Hypothalamus (tissue), 51 donors: ENCODE measurements around the gene PEMT.
A peak's percentile ranks its signal among the peaks of the same experiment; 100 is the strongest.

Experiments used
- DNase-seq, 51 donors: peaks; one replicate each; lab custom pipeline; 2025; lab: John Stamatoyannopoulos, UW

Gene PEMT

GRCh38 chr17:17538417-17539391, 52.8 kb downstream of the PEMT start:
- no peak for DNase-seq

DNA sequence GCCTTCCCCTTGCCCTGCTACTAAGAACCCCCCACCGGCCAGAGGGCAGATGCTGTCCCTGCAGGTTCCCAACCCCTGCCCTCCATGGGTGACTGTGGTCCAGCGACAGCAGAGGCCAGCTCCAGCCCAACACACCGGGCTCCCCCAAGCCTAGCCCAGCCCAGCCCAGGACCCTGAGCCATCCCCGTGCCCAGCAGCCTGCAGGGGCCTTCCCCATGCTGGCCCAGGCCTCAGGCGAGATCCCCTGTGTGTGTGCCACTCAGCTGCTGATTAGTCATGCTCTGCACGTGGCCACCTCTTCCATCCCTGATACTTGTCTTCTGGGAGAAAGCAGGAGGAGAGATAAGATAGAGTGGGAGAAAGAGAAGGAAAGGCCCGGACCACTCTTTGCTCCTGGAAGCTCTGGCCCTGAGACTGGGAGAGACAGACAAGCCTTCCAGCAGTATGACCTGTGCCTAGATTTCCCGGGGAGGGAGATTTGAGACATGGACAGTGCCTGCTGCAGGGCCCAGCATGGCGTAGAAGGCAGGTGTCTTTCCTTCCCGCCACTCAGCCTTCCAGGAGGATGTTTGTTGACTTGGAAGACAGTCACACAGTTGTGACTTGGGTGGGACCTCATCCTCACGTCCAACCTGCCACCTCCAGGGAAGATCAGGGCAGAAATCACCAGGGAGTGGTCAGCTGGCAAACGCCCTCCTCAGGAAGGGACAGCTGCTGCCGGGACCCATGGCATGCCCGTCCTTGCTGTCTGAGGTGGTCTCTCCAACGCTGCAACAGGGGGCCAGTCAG, 54.0 kb downstream of the PEMT start:
- no peak for DNase-seq

- DNase-seq, result no peak
Measured at GRCh38 chr17:17536702-17537101, 54.8 kb downstream of the PEMT start.

DNA sequence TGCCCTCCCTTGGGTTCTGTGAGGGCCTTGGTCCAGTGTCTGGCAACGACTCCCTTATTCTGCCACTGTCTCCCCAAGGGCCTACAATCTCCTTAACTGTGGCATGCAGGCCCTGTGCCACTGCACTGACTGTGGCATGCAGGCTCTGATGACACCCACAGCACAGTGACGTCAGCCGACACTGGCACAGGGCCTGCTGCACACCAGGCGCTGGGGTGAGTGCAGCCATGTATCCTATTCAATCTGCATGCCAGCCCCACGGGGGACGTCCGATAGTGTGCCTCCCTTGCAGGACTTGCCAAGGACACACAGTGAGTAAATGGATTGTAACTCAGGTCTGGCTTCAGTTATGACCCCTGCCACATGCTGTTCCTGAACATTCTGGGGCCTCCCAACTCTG, 55.6 kb downstream of the PEMT start:
- DNase-seq, result peak in 23 of 51 donors; percentile 13 to 78 (median 33)

GRCh38 chr17:17533901-17534441, 57.5 kb downstream of the PEMT start:
- DNase-seq, result no peak

- DNase-seq, result no peak
Measured at GRCh38 chr17:17532991-17533390, 58.5 kb downstream of the PEMT start.

- DNase-seq, result no peak
Measured at GRCh38 chr17:17531156-17531555, 60.4 kb downstream of the PEMT start.

DNA sequence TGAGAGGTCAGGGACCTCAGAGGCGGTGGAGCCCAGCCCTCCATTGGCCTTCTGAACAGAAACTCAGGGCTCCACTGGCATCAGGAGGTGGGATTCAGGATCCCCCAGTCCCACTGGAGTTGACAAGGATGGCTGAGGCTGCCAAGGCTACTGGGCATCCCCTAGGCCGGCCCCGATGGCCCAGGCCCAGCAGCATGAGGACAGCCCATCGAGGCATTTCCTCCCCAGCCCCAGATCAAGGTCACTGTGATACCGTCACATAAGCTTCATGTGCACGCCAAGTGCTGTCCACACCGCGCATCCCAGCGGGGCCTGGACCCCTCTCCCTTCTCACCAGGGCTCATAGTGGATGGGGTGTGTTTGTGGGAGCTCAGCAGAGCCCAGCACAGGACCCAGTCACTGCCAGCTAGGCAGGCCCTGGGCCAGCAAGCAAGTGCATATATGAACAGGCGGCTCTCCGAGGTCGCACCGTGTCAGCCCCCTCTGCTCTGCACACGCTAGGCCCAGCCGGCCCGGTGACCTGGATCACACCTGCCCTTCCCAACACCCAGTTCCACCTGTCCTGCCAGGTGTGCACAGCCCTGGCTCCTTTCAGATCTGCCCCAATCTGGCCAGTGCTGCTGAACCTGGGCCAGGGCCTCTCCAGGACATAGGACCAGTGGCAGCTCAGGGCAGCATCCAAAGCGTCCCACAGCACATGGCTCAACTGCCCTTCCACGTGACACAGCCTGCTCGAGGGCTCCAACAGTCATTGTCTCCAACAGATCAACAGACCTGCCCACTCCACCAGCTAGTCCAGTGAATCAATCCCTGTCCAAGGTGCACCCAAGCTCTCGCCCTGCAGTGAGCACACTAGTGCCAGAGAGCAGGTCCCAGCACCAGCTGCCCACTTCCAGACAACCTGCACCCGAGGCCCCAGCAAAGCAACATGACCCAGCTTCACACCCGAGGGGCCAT, 62.5 kb downstream of the PEMT start:
- DNase-seq, result no peak

- no peak for DNase-seq
Measured at GRCh38 chr17:17527956-17528500, 63.5 kb downstream of the PEMT start.

DNA sequence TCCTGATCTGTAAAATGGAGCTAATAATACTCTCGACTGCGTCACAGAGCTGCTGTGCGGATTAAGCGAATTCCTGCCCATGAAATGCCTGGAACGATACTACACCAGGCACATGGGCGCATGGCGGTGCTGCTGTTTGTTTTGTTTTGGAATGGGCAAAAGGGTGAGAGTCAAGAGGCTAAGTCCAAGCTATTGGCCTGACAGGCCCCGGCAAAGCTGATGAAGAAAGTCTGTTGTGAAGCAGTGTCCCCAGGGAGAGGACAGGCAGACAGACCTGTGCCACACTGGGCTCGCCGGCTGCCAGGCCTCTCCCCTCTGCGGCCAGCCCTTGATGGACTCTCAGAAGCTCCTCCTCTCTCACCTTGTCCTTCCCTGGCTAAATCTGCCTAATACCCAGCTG, 64.0 kb downstream of the PEMT start:
- DNase-seq, result no peak

GRCh38 chr17:17526369-17526768, 65.1 kb downstream of the PEMT start:
- DNase-seq, result no peak

DNA sequence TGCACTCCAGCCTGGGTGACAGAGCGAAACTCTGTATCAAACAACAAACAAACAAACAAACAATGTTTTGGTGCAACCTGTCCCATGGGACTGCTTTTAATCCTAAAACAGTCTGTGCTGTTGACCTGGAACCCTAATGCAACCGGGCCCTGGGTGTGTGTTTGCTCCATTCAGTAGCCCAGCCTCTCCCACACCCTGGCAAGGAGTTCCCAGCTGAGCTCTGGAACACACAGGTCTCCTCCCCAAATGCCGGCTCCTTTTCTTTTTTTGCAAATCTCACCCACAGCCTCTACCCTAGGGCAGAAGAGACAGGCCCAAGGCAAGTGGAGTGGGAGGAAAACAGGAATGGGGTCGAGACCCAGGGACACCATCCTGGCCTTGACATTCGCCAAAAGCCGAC, 65.6 kb downstream of the PEMT start:
- DNase-seq, result no peak

GRCh38 chr17:17525311-17525710, 66.2 kb downstream of the PEMT start:
- no peak for DNase-seq

DNA sequence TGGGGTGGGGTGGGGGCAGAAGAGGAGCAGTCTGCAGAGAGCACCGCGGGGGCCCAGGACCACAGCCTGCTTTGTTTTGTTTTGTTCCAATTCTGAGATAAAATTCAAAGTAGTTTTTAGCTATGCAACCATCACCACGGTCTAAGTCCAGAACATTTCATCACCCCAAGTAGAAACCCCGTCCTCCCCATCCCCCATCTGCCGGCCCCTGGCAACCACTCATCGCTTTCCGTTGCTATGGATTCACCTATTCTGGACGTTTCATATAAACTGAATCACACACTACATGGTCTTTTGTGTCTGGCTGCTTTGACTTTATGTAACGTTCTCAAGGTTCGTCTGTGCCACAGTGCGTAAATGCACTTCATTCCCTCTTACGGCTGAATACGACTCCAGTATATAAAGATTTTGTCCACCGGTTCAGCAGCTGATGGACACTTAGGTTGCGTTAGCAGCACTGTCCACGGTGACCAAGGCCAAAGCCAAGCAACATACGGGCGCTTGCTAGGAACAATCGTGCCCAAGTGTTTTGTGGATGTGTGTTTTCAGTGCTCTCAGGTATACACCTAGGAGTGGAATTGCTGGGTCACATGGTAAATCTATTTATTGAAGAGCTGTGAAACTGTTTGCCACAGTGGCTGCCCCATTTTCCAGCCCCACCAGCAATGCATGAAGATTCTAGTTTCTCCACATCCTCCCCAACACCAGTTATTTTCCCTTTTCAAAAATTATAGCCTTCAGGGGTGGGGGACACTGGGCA, 67.6 kb downstream of the PEMT start:
- no peak for DNase-seq

- no peak for DNase-seq
Measured at GRCh38 chr17:17523001-17523730, 68.3 kb downstream of the PEMT start.

DNA sequence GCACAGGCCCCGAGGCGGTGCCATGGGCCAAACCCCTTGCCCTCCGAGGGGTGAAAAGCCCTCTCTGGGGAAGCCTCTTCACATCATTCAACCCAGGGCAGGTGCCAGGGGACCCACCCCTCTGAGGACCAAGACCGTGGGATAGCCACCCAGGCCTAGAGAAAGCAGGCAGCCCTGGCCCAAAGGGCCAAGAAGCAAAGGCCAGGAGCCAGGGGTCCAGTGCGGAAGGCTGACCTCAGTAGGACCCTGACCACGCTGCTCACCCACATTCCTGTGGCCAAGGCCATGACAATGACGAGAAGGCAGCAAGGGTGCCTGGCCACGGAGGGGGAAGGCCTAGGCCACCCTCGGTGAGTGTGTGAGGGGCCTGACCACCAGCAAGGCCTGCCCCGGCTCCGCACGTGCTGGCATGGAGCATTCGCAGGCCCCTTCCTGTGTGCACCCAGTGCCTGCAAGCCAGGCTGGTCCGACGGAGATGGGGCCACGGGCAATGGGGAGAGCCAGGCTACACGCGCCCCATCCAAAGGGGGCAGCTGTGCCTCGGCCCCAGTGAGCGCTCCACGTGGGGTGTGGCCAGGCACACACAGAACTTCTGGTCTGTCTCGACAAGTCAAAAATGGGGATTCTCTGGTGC, 70.8 kb downstream of the PEMT start:
- no peak for DNase-seq

DNA sequence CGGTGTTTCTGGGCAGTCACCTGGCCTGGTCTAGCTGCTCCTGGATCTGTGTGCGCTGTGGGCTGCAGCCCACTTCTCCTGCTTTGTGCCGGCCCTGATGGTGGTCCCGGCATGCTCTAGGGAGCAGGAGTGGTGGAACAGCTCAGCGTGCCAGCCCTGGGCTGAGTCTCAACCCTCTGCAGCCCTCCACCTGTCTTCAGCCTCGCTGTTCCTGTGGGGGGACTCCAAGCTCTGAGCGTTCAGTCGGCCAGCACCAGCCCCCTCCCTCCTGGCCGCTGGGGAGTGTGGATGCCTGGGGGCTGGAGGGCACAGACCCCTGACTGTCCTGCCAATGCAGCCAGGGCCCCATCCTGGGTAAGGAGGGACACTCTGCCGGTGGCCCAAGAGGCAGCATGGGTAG, 71.6 kb downstream of the PEMT start:
- no peak for DNase-seq

DNA sequence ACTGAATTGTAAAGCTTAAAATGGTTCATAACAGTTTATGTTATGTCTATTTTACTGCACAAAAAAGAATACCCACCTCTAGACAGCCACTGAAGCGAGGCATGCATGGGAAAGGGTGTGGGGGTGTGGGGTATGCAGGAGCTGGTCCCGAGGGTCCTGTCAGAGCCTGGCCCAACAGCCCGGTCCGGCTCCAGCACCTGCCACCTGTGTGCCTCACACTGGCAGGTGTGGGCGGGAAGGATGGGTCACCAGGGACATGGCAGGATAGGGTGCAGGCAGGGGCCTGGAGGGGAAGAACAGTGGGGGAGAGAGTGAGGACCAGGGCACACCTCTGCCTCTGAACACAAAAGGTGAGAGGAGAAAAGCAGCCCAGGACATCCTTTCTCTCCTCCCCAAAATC, 72.6 kb downstream of the PEMT start:
- DNase-seq, result no peak
